HEK293T (cell line): Measurements from ENCODE around the gene KDM8.

ENCODE experiments used
- BHLHE40 ChIP-seq: fragments of 450-650 bp; IDR thresholded peaks from 2 replicates; pipeline ENCODE4 v1.6.1; 2016; ENCODE audit warnings: mild to moderate bottlenecking, moderate library complexity, borderline replicate concordance
- ELF4 ChIP-seq: fragments of 450-650 bp; IDR thresholded peaks from 2 replicates; pipeline ENCODE4 v1.6.1; 2017; ENCODE audit warnings: antibody characterized with exemption
- FOXA1 ChIP-seq: fragments of 450-650 bp; IDR thresholded peaks from 2 replicates; pipeline ENCODE4 v1.6.1; 2016; ENCODE audit warnings: mild to moderate bottlenecking
- FOXK2 ChIP-seq: fragments of 450-650 bp; IDR thresholded peaks from 2 replicates; pipeline ENCODE4 v1.6.1; 2016; ENCODE audit warnings: mild to moderate bottlenecking
- FOXM1 ChIP-seq: fragments of 450-650 bp; IDR thresholded peaks from 2 replicates; pipeline ENCODE4 v1.6.1; 2017; ENCODE audit warnings: mild to moderate bottlenecking, borderline replicate concordance
- HDGF ChIP-seq: fragments of 450-650 bp; IDR thresholded peaks from 2 replicates; pipeline ENCODE4 v1.6.1; 2017; ENCODE audit warnings: antibody characterized with exemption, borderline replicate concordance
- L3MBTL2 ChIP-seq: fragments of 450-650 bp; conservative IDR thresholded peaks from 2 replicates; pipeline ENCODE4 v1.6.1; 2016; ENCODE audit warnings: mild to moderate bottlenecking
- LEF1 ChIP-seq: fragments of 450-650 bp; IDR thresholded peaks from 2 replicates; pipeline ENCODE4 v1.6.1; 2017; ENCODE audit warnings: mild to moderate bottlenecking, borderline replicate concordance
- SP1 ChIP-seq: fragments of 450-650 bp; IDR thresholded peaks from 2 replicates; pipeline ENCODE4 v1.6.1; 2017
- SUZ12 ChIP-seq: fragments of 450-650 bp; IDR thresholded peaks from 2 replicates; pipeline ENCODE4 v1.6.1; 2016; ENCODE audit warnings: mild to moderate bottlenecking
- ZNF384 ChIP-seq: fragments of 450-650 bp; IDR thresholded peaks from 2 replicates; pipeline ENCODE4 v1.6.1; 2016

GRCh38 chr16:27268376-27269299 is 65.3 kb downstream of the KDM8 start, which contains the start of gene NSMCE1:
- TF ChIP-seq ZNF384 (no peak), L3MBTL2 (peak; percentile 87), SUZ12 (no peak), FOXA1 (no peak), SP1 (no peak), FOXM1 (no peak), BHLHE40 (no peak), HDGF (no peak), FOXK2 (no peak), LEF1 (no peak), ELF4 (peak; percentile 67; the same call in 1 of the 2 replicates)
